Stimulated activated effector memory CD8-positive, alpha-beta T cell treated with anti-CD3 and anti-CD28 coated beads, Interleukin-12 subunit alpha, Interleukin-12 subunit beta, amount 100 ng/mL, for 72 hours (primary cell): ENCODE results near the gene DLG5.

Experiments
- ATAC-seq: fragments of 150-1000 bp; cut with Tn5 transposase; 2 replicates; pipeline ENCODE4 v1.10.0; 2021
- DNase-seq, 2 donors: peaks; one replicate each; pipeline ENCODE4 v3.0.0; 2021 to 2022; ENCODE audit warnings: low spot score in 2 of 2
- H3K27ac Mint-ChIP-seq: one replicate; pipeline ENCODE4 v1.8.0; 2022; ENCODE audit warnings: mild to moderate bottlenecking, mixed read lengths
- H3K36me3 Mint-ChIP-seq: one replicate; pipeline ENCODE4 v1.8.0; 2022; ENCODE audit warnings: mild to moderate bottlenecking, mixed read lengths
- H3K4me1 Mint-ChIP-seq: one replicate; pipeline ENCODE4 v1.8.0; 2022; ENCODE audit warnings: mixed read lengths
- H3K4me3 Mint-ChIP-seq: one replicate; pipeline ENCODE4 v1.8.0; 2022; ENCODE audit warnings: mild to moderate bottlenecking, mixed read lengths
- H3K9me3 Mint-ChIP-seq: one replicate; pipeline ENCODE4 v1.8.0; 2022; ENCODE audit warnings: mixed read lengths

Gene DLG5

DNA sequence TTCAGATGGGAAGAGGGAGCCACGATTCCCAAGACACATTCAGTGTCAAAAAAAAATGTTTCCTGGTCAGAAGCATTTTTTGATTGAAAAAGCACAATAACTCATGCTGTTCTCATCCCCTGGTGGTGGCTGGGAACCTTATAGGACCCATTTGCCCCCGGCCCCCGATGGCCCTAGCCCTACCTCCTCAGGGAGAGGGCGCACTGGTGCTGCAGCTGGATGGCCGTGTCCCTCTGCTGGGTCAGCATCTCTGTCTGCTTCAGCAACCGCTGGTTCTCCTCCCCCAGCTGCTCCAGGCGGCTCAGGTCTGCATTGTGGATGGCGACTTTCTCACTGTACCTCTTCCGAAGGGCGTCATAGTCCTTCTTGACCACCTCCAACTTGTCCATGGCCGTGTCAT, 83.3 kb downstream of the DLG5 start:
- ATAC-seq, result no peak
- Mint-ChIP-seq H3K36me3 (peaks cover 6% of the 10 kb centered on the region), H3K9me3 (no peaks in the 10 kb centered on the region), H3K4me3 (peak overlapping the region; percentile 3), H3K27ac (no peak overlapping the region), H3K4me1 (peaks cover 23% of the 10 kb centered on the region)
- DNase-seq, result no peak

DNA sequence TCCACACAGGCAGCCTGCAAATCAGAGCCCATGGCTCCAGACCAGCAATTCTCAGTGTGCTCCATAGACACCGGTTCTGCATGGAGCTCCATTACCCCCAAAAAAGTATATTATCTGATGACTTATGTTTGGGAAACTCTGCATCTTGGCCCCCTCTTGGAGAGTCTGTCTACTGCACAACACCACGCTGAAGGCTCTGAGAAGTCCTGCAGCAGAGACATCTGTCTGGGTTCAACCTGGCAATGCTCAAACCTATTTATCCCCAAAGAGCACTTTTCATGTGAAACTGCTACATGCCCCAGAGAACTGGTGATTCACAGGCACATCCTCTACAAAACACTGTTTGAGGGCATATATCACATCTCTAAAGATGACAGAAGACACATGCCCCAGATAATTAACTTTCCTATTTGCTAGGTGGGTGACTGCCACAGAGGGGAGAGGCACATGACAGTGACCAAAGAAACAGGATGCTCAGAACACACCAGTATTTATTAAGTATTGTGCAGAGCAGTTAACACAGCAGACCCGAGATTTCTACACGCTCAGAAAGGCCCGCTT, 83.8 kb downstream of the DLG5 start:
- Mint-ChIP-seq H3K36me3 (peaks cover 6% of the 10 kb centered on the region), H3K27ac (no peak overlapping the region), H3K4me1 (peaks cover 28% of the 10 kb centered on the region), H3K4me3 (peak overlapping the region; percentile 3), H3K9me3 (no peaks in the 10 kb centered on the region)
- DNase-seq (no peak), ATAC-seq (peak; percentile 83)

DNA sequence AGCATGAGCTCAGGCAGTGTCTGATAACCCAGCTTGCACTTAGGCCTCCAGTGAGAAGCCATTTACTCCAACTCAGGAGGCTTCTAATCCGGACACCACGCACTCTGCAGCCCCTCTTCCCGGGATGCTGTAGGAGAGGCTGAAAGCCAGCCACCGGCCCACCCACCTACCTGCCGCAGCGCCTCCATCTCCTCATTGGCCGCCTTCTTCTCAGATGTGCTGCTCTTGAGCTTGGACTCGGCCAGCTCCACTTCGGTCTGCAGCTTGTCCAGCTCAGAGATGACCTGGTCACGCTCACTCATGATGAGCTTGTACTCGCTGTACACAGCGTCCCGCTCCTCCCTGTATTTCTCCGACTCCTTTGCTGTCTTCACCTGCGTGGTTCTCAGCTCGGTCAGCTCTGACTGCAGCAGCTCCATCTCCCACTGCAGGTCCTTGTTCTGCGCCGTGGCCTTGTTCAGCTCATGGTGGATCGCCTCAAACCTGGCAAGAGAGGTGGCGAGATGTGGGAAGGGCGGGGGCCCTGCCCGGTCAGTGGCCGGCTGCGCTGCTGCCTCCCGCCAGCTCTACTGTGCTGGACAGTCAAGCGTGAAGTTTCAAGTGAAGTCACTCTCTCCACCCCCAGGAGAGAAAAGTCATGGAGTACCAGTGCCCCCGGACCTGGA, 84.7 kb downstream of the DLG5 start:
- H3K36me3 Mint-ChIP-seq, result peaks cover 6% of the 10 kb centered on the region
- DNase-seq (no peak), ATAC-seq (no peak)
- H3K4me1 Mint-ChIP-seq, result peaks cover 33% of the 10 kb centered on the region
- no peaks in the 10 kb centered on the region for H3K9me3 Mint-ChIP-seq
- H3K4me3 Mint-ChIP-seq, result no peak overlapping the region
- H3K27ac Mint-ChIP-seq, result no peak overlapping the region

DNA sequence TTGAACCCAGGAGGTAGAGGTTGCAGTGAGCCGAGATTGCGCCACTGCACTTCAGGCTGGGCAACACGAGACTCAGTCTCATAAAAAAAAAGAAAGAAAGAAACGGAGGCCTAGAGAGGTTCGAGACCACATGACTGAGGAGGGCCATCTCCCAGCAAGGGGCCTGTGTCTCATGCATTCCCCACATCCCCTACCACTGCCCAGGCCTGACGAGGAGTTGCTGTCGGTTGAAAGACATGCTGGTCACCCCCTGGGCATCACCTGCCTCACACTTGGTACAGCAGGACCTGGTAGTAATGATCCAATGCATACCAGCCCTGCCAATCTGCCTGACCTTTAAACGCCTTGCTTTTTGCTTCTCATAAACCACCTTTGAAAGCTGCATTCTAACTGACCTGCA, 85.9 kb downstream of the DLG5 start:
- Mint-ChIP-seq H3K27ac (no peak overlapping the region), H3K9me3 (no peaks in the 10 kb centered on the region), H3K4me3 (no peak overlapping the region), H3K36me3 (peaks cover 12% of the 10 kb centered on the region), H3K4me1 (peaks cover 44% of the 10 kb centered on the region)
- DNase-seq, result no peak
- no peak for ATAC-seq

DNA sequence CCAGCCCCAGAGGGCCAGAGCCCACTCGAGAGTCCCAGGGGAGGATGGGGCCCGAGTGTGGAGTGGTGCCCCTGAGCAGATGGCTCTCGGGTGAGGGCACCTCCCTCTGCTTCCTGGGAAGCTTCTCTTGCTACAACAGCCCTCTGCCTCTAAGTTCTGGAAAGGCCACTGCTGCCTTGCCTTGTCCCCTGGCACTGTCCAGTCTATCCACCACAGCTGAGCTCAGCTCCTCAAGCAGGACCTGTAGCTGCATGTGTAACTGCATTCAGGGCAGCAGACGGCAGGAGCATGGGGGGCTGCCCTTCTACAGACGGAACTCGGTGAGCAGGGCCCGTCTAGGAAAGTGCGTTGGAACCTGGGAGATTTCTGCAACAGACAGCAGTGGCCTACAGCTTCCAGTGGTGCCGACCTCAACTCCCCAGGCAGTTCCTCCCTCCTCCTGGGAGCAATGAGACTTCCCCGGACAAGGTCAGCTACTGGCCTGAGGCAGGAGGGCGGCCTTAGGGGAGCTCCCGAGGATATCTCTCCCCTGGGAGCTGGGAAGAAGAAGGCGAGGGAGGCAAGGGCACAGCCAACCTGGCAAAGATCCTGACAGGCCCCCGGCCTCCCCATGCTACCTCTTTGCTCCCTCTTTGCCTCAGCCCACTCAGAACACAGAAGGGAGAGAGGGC, 88.5 kb downstream of the DLG5 start:
- H3K27ac Mint-ChIP-seq, result peak overlapping the region; percentile 77
- H3K4me3 Mint-ChIP-seq, result peak overlapping the region; percentile 43
- no peak for ATAC-seq
- H3K4me1 Mint-ChIP-seq, result peaks cover 45% of the 10 kb centered on the region
- no peak for DNase-seq
- peaks cover 26% of the 10 kb centered on the region for H3K36me3 Mint-ChIP-seq
- no peaks in the 10 kb centered on the region for H3K9me3 Mint-ChIP-seq

DNA sequence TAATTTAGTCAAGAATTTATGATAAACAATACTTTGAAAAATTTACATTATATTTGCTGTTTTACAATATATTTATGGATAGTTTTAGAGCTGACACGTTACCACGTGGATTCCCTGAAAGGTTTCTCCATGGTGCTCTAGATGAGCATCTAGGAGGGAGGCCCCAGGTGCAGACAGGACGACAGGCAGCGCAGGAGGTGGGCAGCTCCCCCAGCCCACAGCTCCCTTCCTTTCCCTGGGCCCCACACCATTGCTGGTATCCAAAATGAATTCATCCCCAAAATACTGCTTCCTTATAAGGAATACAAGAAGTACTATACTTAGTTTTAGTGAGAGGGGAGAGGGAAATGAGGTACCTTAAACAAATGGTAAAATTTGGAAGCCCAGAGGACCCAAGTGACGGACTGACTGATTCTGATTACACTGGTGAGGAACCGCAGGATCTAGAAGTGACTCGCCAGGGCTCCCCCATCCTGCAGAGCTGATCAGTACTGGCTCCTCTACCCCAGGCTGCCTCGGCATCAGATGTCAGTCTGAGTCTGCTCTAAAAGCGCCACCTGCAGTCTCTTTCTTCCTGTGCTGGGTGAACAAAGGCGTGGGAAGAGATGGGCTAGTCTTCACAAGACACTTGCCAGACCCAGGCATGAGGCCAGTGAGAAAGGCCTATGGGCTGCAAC, 89.2 kb downstream of the DLG5 start:
- no peaks in the 10 kb centered on the region for H3K9me3 Mint-ChIP-seq
- H3K4me3 Mint-ChIP-seq, result peak overlapping the region; percentile 43
- H3K36me3 Mint-ChIP-seq, result peaks cover 27% of the 10 kb centered on the region
- H3K4me1 Mint-ChIP-seq, result peaks cover 45% of the 10 kb centered on the region
- peak; percentile 58 to 78 for DNase-seq
- ATAC-seq, result peak; percentile 96
- peak overlapping the region; percentile 77 for H3K27ac Mint-ChIP-seq

DNA sequence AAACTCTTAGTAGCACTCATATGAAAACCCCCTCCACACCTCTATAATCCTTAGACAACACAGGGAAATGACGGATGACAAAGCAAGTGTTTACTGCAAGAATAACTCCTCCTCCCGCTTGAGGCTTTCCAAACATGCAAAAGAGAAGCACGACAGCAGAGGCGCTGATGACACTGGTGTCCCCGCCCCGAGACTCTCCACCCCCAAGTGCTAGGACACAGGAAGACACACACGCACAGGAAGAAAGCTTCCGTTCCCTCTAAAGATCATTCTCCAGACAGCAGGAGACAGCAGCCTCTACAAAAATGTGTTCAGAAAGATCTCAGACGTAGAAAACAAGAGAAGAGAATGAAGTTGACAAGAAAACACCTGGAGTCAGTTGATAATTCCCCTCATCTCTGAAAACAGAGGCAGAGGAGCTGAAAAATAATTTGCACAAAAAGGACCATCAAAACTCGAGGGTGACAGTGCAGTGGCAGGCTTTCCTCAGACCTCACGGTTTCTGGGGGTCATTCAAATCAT, 90.2 kb downstream of the DLG5 start:
- DNase-seq (peak; percentile 32 to 67), ATAC-seq (peak; percentile 79)
- Mint-ChIP-seq H3K4me1 (peaks cover 48% of the 10 kb centered on the region), H3K27ac (peak overlapping the region; percentile 85), H3K36me3 (peaks cover 27% of the 10 kb centered on the region), H3K9me3 (no peaks in the 10 kb centered on the region), H3K4me3 (peak overlapping the region; percentile 64)

DNA sequence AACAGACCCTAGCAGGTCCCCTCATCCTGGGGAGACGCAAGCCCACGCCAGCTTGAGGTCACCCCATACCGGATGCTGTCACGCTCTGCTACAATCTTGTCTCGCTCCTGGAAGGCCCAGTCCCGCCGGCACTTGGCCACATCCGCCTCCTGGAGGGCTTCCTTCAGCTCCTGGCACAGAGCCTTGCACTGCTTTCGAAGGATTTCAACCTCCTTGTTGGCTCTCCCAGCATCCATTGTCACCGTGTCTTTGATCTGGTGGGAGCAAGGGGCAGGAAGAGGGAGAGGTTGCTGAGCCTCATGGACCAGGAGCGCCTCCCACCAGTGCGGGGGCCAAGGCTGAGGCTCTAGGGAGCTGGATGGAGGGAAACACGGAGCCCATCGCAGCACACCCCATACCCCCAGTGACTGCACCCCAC, 90.9 kb downstream of the DLG5 start:
- peaks cover 48% of the 10 kb centered on the region for H3K4me1 Mint-ChIP-seq
- ATAC-seq, result no peak
- peak overlapping the region; percentile 64 for H3K4me3 Mint-ChIP-seq
- no peak for DNase-seq
- peak overlapping the region; percentile 85 for H3K27ac Mint-ChIP-seq
- H3K9me3 Mint-ChIP-seq, result no peaks in the 10 kb centered on the region
- peaks cover 26% of the 10 kb centered on the region for H3K36me3 Mint-ChIP-seq

DNA sequence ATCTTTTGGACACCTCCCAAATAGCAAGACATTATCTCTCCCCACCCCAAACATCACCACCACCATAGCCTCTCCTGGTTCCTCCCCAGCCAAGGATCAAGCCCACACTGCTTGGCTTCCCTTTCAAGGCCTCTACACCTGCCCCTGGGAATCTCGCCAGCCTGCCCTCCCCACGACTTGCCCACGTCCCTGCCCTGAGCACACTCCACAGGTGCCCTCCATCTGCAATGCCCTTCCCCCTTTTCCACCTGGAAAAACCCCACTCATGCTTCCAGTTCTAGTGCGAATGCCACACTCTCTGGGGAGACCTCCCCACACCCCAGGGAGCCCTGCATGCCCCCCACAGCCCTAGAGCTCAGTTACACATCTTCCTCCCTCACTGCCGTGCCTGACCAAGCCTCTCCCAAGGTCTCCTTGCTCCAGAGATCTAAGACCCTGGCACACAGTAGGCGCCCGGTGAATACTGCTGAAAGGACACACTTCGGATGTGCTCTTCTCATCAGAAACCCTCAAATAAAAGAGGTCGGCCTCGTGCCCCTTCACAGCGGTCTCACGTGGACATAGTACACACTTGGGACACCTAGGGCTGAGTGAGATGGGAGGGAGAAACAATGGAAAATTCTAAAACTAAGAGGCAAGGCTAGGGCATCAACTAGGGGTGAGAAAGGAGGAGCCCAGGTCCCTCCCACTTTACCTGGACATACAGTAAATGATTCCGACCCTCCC, 91.4 kb downstream of the DLG5 start:
- Mint-ChIP-seq H3K27ac (peak overlapping the region; percentile 85), H3K4me3 (peak overlapping the region; percentile 64)

DNA sequence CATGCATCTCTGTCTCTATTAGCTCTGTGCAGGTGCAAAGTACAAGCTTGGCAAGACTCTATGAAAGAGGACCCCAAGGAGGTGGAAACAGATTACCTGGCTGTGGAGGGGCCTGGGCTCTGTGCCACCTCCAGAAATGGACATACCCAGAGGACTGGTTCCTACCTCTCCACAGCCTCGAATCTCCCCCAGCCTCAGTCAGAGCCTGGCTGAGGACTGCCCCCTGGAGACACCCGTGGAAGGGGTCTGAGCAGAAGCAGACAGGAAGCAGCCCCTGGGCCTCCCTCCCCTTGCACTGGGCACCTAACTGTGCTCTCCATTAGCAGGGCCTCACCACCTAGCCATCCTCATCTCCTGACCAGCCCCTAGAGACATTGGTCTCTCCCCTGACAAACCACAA, 92.0 kb downstream of the DLG5 start:
- H3K9me3 Mint-ChIP-seq, result no peaks in the 10 kb centered on the region
- no peak for ATAC-seq
- peaks cover 48% of the 10 kb centered on the region for H3K4me1 Mint-ChIP-seq
- peak overlapping the region; percentile 85 for H3K27ac Mint-ChIP-seq
- H3K36me3 Mint-ChIP-seq, result peaks cover 24% of the 10 kb centered on the region
- peak overlapping the region; percentile 27 for H3K4me3 Mint-ChIP-seq
- DNase-seq, result no peak

More for the DNA sequence above, 91.4 kb downstream of the DLG5 start:
- H3K4me1 Mint-ChIP-seq, result peaks cover 48% of the 10 kb centered on the region
- DNase-seq (no peak), ATAC-seq (no peak)
- no peaks in the 10 kb centered on the region for H3K9me3 Mint-ChIP-seq
- H3K36me3 Mint-ChIP-seq, result peaks cover 21% of the 10 kb centered on the region

DNA sequence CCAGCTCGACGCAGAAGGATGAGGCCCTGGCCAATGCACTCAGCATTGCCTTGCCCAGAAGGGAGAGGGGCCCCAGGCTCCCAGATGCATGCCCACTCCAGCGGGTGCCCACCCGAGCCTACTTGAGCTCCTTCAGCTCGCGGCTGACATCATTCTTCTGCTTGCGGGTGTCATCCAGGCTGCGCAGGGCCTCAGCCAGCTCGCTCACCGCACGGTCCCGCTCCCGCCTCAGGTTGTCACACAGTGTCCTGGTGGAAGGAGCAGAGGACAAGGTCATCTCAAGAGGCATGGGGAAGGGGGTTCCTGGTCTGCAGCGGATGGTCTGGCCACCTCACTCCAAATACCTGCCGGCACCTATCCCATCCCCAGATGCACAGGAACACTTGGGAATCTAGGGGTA, 92.8 kb downstream of the DLG5 start:
- ATAC-seq (no peak), DNase-seq (no peak)
- H3K4me3 Mint-ChIP-seq, result no peak overlapping the region
- H3K4me1 Mint-ChIP-seq, result peaks cover 48% of the 10 kb centered on the region
- H3K36me3 Mint-ChIP-seq, result peaks cover 28% of the 10 kb centered on the region
- no peak overlapping the region for H3K27ac Mint-ChIP-seq
- H3K9me3 Mint-ChIP-seq, result no peaks in the 10 kb centered on the region

DNA sequence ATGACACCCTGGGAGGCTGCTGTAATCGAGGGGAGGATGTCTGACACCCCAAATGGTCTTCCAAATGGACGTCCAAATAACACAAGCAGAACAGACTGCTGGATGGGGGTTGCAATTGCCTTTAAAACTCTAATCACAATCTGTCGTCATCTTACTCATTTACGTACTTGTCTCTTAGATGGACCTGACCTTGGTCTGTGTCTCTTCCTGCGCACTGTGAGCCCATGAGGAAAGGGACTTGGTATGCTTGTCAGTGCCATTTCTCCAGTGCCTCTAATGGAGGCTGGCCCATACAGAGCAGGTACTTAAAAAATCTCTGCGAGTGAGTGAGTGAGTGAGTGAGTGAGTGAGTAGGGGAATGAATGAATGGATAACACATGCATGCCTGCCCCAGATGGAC, 93.3 kb downstream of the DLG5 start:
- Mint-ChIP-seq H3K36me3 (peaks cover 28% of the 10 kb centered on the region), H3K9me3 (no peaks in the 10 kb centered on the region), H3K4me3 (no peak overlapping the region), H3K27ac (peak overlapping the region; percentile 87), H3K4me1 (peaks cover 48% of the 10 kb centered on the region)
- DNase-seq (no peak), ATAC-seq (no peak)

DNA sequence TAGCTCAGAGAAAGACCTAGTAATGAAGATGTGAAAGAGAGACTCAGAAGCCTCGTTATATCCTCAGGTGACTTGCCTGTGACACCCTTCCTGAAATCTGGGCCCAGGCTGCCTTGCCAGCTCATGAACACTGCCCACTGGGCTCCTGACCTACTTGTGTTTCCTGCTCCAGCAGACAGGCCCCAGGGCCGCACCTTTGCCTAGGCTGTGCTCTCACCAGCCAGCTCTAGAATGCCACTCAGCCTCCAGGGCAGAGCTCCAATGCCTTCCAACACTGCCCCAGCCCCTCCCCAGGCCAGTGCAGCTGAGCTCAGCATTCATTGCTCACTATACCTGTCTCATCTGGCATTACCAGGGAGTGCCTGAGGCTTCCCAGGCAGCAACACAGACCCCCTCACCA, 94.3 kb downstream of the DLG5 start:
- DNase-seq (peak in 1 of 2 donors; percentile 20), ATAC-seq (peak; percentile 80)
- Mint-ChIP-seq H3K4me1 (peaks cover 39% of the 10 kb centered on the region), H3K27ac (peak overlapping the region; percentile 87), H3K9me3 (no peaks in the 10 kb centered on the region), H3K36me3 (peaks cover 34% of the 10 kb centered on the region), H3K4me3 (peak overlapping the region; percentile 34)

DNA sequence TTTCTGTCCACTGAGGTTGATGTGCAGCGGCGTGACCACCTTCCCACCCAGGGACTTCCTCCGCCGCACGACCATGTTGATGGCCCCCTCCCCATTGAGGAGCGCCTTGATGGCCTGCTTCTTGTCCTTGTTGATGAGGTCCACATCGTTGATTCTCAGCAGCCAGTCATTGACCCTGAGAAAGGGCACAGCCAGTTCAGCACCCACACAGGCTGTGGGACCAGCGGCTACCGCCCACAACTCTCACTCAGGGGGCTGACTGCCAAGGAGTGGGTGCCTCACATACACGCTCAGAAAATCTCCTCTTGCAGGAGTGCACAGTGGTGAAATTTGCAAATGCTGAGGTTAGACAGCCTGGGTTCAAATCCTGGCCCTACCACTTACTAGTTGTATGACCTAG, 97.2 kb downstream of the DLG5 start:
- DNase-seq (no peak), ATAC-seq (no peak)
- no peaks in the 10 kb centered on the region for H3K9me3 Mint-ChIP-seq
- H3K36me3 Mint-ChIP-seq, result peaks cover 23% of the 10 kb centered on the region
- peak overlapping the region; percentile 30 for H3K27ac Mint-ChIP-seq
- H3K4me3 Mint-ChIP-seq, result no peak overlapping the region
- H3K4me1 Mint-ChIP-seq, result peaks cover 15% of the 10 kb centered on the region

DNA sequence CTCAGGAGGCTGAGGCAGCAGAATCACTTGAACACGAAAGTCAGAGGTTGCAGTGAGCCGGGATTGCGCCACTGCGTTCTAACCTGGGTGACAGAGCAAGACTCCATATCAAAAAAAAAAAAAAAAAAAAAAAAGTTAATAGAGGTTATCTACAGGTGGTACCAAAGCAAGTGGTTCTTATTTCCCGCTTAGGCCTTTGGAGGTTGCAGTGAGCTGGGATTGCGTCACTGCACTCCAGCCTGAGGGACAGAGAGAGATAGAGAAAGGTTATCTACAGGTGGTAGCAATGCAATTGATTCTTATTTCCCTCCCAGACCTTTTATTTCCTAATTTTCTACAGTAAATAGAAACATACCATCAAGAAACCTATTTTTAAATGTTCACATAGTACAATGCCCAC, 98.2 kb downstream of the DLG5 start:
- Mint-ChIP-seq H3K4me1 (peaks cover 11% of the 10 kb centered on the region), H3K27ac (no peak overlapping the region), H3K36me3 (peaks cover 23% of the 10 kb centered on the region), H3K9me3 (no peaks in the 10 kb centered on the region), H3K4me3 (no peak overlapping the region)
- ATAC-seq, result no peak
- DNase-seq, result no peak
